GM06990 (cell line): ENCODE results near the gene CFAP70.

Experiments used
- DNase-seq: peaks from one replicate; pipeline ENCODE4 v3.0.0-alpha.2; 2011; ENCODE audit not compliant: insufficient read length; ENCODE audit errors: extremely low read depth
- H3K27me3 ChIP-seq: replicated peaks from 2 replicates; pipeline ENCODE4 v1.6.0; 2011; ENCODE audit warnings: low read length; ENCODE audit not compliant: control insufficient read depth, insufficient read depth
- H3K36me3 ChIP-seq: 2 replicates; pipeline ENCODE4 v1.5.1; 2011; ENCODE audit warnings: low read length; ENCODE audit not compliant: control insufficient read depth, insufficient read depth
- H3K4me3 ChIP-seq: replicated peaks from 2 replicates; pipeline ENCODE4 v1.5.1; 2011; ENCODE audit warnings: low read depth, mild to moderate bottlenecking, control low read depth, low read length
- TF ChIP-seq, protein P1 (sequence below): IDR thresholded peaks from 2 replicates; pipeline ENCODE4 v1.5.1; 2011; ENCODE audit warnings: low read length, control low read depth, mild to moderate bottlenecking, inconsistent platforms; ENCODE audit not compliant: insufficient read depth, poor library complexity, severe bottlenecking

The CFAP70 gene

DNA sequence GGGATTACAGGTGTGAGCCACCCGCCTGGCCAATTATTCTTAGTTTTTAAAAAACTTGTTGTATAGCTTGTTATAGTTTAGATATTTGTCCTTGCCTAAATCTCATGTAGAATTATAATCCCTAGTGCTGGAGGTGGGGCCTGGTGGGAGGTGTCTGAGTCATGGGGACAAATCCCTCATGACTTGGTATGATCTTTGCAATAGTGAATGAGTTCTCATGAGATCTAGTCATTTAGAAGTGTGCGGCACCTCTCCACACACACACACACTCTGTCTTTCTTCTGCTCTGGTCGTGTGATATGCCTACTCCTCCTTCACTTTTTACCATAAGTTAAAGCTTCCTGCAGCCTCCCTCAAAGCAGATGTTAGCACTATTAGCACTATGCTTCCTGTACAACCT lies 153.6 kb downstream of the CFAP70 start:
- Histone ChIP-seq H3K36me3 (no peaks in the 10 kb centered on the region; the same call in 1 of the 2 replicates), H3K4me3 (no peak overlapping the region), H3K27me3 (no peaks in the 10 kb centered on the region)
- DNase-seq: no peak
- TF ChIP-seq, protein P1, sequence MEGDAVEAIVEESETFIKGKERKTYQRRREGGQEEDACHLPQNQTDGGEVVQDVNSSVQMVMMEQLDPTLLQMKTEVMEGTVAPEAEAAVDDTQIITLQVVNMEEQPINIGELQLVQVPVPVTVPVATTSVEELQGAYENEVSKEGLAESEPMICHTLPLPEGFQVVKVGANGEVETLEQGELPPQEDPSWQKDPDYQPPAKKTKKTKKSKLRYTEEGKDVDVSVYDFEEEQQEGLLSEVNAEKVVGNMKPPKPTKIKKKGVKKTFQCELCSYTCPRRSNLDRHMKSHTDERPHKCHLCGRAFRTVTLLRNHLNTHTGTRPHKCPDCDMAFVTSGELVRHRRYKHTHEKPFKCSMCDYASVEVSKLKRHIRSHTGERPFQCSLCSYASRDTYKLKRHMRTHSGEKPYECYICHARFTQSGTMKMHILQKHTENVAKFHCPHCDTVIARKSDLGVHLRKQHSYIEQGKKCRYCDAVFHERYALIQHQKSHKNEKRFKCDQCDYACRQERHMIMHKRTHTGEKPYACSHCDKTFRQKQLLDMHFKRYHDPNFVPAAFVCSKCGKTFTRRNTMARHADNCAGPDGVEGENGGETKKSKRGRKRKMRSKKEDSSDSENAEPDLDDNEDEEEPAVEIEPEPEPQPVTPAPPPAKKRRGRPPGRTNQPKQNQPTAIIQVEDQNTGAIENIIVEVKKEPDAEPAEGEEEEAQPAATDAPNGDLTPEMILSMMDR: no peak
